ENCODE results near the gene JADE2.
"Not testable (repeated sequence)": the region's sequence is repeated elsewhere in the genome, so short reads cannot be mapped to it uniquely, and the experiment has no call there.

The JADE2 gene

DNA sequence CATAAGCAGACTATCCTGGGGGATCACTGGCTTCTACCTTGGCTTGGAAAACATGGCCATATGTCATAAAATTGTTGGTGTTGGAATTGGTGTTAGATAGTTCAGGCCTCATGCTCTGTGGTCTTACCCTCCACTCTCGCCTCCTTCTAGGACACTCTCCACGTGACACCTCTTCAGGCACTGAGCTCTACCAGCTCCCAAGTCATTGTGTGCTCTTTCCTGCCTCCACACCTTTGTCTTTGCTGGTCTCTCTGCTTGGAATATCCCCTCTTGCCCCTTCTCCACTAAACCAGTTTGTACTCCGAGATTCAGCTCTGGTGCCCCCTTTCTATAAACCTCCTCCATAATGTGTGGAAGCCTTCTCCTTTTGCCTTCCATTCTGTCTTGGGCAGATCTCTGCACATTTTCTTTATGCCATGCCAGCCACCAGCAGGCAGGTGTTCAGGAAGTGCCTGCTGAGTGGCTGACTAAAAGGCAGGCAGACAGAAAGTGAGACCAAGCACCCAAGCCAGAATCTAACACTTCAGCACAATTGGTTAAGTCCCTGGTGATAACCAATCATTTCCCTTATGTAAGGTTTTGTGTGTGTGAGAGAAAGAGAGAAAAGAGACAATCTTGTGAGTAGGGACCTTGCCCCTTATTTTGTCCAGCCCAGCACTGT lies 69.5 kb downstream of the JADE2 start:
- DNase-seq = no peak

- DNase-seq = no peak
Measured at GRCh38 chr5:134595458-134595838, 70.0 kb downstream of the JADE2 start.

- not testable (repeated sequence) for DNase-seq
Measured at GRCh38 chr5:134599820-134600219, 74.3 kb downstream of the JADE2 start.

DNA sequence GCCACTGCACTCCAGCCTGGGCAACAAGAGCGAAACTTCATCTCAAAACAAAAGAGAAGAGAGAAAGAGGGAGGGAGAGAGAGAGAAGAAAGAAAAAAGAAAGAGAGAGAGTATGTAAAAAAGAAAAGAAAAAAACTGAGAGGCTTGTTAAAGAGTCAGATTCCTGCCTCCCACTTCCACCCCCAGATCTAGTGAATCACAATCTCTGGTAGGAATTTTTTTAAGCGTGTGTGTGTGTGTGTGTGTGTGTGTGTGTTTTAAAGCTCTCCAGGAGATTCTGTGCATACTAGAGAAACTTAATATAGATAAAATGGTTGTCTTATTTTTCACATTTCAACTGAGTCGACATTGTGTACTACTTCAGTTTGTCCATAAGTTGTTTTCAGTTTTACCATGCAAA lies 75.1 kb downstream of the JADE2 start:
- no peak for DNase-seq

DNA sequence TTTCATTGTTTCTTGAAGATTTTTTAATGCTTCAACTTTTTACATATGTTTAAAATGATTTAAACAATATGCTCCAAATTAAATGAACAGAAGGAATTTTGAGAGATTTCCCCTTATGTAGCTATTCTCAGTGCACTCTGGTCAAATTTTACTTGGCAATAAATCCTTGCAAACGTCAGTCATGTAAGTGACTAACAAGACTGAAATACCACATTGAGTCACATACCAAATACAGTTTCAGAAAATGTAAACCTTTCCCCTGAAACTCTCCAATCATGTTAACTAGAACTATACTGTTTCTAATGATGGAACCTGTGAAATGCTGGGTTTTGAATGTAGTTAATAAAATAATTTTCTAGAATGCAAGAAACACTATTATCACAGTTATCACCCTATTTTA lies 77.6 kb downstream of the JADE2 start:
- no peak for DNase-seq

DNA sequence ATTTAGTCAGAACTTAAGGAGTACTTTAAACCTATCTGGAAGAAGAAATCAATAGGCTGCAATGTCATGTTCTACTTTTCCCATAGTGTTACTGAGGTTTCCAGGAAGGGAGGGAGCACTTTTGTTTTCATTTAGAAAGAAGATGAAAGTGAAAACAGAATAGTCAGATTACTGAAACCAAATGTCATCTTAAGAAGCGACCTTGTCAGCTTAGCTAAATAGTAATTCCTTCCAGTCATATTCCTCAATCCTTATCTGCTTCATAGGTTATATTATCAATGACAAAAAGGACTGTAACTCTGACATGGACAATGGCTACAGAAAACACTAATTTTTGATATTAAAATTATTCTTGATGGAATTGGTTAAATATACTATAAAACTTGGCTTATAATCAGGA lies 79.4 kb downstream of the JADE2 start:
- no peak for DNase-seq

DNA sequence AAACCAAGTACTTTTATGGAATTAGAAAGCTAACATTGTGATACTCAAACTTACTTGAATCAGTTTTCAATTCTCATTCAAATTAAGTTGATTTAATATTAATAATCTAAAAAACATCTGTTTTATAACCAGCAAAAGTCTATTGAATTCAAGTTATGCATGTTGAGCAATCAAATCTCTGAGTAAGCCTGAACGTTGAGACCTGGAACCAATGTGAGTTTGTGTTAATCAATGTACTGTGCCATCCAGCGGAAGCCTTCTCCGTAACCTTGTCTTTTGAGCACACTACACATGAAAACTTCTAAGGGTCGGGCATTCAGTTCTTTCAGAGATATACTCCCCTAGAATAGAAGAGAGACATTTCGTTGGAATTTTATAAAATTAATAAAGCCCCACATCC lies 81.3 kb downstream of the JADE2 start:
- DNase-seq = no peak

DNA sequence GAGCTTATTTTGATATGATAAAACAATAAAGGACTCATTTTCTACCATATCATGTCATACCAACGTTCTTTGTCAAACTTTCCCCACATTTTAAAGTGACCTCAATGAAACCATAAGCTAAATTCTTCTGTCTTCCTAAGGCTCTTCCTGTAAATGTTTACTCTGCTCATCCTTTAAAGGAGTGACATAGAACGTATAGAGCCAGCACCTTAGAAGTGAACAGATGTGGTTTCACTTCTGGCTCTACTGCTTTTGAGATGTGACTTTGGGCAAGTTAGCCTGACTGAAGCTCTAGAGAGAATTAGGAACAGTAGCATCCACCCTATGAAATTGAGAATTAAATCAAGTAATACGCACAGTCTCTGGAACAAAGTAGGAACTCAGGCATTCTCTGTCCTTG lies 83.1 kb downstream of the JADE2 start:
- DNase-seq = no peak

- no peak for DNase-seq
Measured at GRCh38 chr5:134609232-134609851, 83.9 kb downstream of the JADE2 start.

DNA sequence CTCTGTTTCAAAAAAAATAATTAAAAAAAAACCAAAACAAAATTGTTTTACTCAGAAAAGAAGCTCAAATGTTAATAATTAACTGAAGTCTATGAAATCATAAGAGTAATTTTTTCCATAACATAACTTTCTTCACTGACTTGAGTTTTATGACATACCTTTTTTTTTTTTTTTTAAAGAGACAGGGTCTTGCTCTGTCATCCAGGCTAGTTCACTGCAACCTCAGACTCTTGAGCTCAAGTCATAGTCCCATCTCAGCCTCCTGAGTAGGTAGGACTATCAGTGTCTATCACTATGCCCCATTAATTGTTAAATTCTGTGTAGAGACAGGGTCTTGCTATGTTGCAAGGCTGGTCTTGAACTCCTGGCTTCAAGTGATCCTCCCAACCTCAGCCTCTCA lies 85.3 kb downstream of the JADE2 start:
- no peak for DNase-seq

- DNase-seq = no peak
Measured at GRCh38 chr5:134611515-134611914, 86.0 kb downstream of the JADE2 start.

- DNase-seq = no peak
Measured at GRCh38 chr5:134614450-134615085, 89.1 kb downstream of the JADE2 start.

GRCh38 chr5:134620634-134621033 lies 95.2 kb downstream of the JADE2 start:
- DNase-seq = no peak

DNA sequence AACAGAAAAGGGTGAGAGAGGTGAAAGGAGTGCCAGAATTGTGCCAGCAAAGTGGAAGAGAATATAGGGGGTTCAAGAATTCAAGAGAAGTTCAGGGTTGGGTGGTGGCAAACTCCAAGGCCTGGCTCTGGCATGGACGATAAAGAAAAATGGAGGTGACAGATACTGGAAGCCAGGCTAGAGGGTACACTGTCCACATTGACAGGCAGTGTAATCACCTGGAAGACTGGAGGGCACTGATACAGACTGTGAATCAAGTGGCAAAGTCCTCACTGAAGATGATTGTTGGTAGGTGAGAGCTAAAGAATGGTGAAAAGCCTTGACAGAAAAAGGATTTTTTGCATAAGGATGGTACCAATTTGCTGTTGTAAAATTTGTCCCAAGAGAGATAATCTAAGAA lies 100.1 kb downstream of the JADE2 start:
- no peak for DNase-seq

DNA sequence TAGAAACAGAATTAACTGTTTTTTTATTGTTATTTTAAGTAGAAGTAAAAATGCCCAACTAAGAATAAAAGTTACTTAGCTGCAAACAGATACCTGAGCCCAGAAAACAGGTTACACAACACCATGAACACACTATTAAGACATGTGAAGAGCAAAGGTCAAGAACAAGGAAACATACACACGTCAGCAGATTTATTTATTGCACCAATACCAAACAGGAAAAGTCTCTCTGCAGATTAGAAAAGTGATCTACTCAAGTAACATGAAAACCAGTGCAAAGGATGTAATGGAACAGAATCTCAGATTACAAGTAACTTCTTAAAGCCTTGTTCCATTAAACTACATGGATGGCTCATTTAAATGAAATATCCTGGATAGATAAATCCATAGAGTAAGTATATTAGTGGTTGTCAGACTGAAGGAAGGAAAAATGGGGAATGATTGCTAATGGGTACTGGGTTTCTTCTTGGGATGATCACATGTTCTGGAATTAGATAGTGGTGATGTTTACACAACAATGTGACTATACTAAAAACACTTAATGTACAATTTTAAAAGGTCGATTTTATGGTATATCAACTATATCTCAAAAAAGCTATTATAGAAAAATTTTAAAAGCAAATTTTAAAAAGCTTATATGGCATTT lies 101.0 kb downstream of the JADE2 start:
- DNase-seq = no peak
